Transverse colon (tissue), 4 donors: ENCODE measurements around the gene FOXP1. TPM values are rescaled to one million over a fixed set of nuclear protein-coding genes. Genes with fewer than 3 reads are reported as not detected.

Experiments used
- DNase-seq: peaks from one replicate; pipeline ENCODE4 v3.0.0-alpha.2; 2019
- H3K27ac ChIP-seq, 4 donors: fragments of 200-600 bp; sonication (generic); 2 replicates each; pipeline ENCODE4 v1.5.1; 2016 to 2018; ENCODE audit warnings: inconsistent platforms in 4 of 4
- H3K27me3 ChIP-seq: fragments of 200-600 bp; sonication (generic); 2 replicates; pipeline ENCODE4 v1.5.1; 2017; ENCODE audit warnings: inconsistent platforms
- H3K36me3 ChIP-seq, 4 donors: fragments of 200-600 bp; sonication (generic); 2 replicates each; pipeline ENCODE4 v1.5.1; 2017 to 2019; ENCODE audit warnings: inconsistent platforms in 4 of 4
- H3K4me1 ChIP-seq, 4 donors: fragments of 200-600 bp; sonication (generic); 2 replicates each; pipeline ENCODE4 v1.5.1; 2017 to 2020; ENCODE audit warnings: inconsistent platforms in 4 of 4
- H3K4me3 ChIP-seq, 4 donors: fragments of 200-600 bp; sonication (generic); 1 replicate in 1 of 4; 2 replicates in 3 of 4; pipeline versions ENCODE4 v1.5.1 to v1.6.1; 2017 to 2019; ENCODE audit warnings: inconsistent platforms in 4 of 4
- H3K9me3 ChIP-seq, 2 donors: fragments of 200-600 bp; sonication (generic); 2 replicates each; pipeline ENCODE4 v1.5.1; 2017 to 2019; ENCODE audit warnings: inconsistent platforms in 2 of 2
- CTCF ChIP-seq, 5 experiments: fragments of 200-600 bp in 3 of 5; fragments of 450-650 bp in 2 of 5; sonication (generic) in 3 of 5; IDR thresholded peaks; 1 replicate in 2 of 5; 2 replicates in 3 of 5; pipeline ENCODE4 v1.5.1; 2016 to 2017; ENCODE audit warnings: antibody characterized with exemption in 5 of 5, inconsistent platforms in 3 of 5, mild to moderate bottlenecking in 2 of 5, moderate library complexity in 1 of 5
- EP300 ChIP-seq: sonication (generic); formaldehyde crosslinking; IDR thresholded peaks from one replicate; pipeline ENCODE4 v1.6.1; 2017; ENCODE audit warnings: antibody characterized with exemption, low read depth
- POLR2A ChIP-seq: fragments of 450-650 bp; IDR thresholded peaks from one replicate; pipeline ENCODE4 v1.6.1; 2016; ENCODE audit warnings: antibody characterized with exemption, mild to moderate bottlenecking, moderate library complexity
- POLR2AphosphoS5 ChIP-seq, 3 donors: sonication (generic); formaldehyde crosslinking; IDR thresholded peaks; one replicate each; pipeline ENCODE4 v1.6.1; 2016; ENCODE audit warnings: antibody characterized with exemption in 3 of 3
- WGBS, 2 donors: methylation state at CpG; one replicate each; pipeline ENCODE4 v1.1.5; 2018; ENCODE audit warnings: low coverage in 1 of 2; 5-methylcytosine and 5-hydroxymethylcytosine counted together
- in situ Hi-C, 4 donors: fragments of 200-750 bp; cut with MboI; loops; one replicate each; pipeline versions ENCODE4 v1.15.0 to v1.15.1; 2017; ENCODE audit warnings: low sequenced_read_pairs in 3 of 4, low pct_ligation_motif_present in 1 of 4, low pct_unique_long_range_greater_than_20kb in 1 of 4
- intact Hi-C: fragments of 100-400 bp; cut with DNase I; formaldehyde crosslinking; loops from one replicate; pipeline ENCODE4 v1.15.1; 2023; ENCODE audit warnings: low total_unique reads
- total RNA-seq, 4 donors: library from RNA; depleted of rRNA; stranded (reverse); fragments of >200 nt; gene quantifications; one replicate each; pipeline ENCODE4 v1.1.0, GENCODE V29; 2016

Gene FOXP1
- total RNA-seq, 4 donors from 2014 or later = 102 to 260 (median 150) TPM

- in situ Hi-C loops = no loop called here
Measured at GRCh38 chr3:71235846-71236245, 347.7 kb downstream of the FOXP1 start.

GRCh38 chr3:71232895-71233294 is 350.6 kb downstream of the FOXP1 start:
- H3K36me3 ChIP-seq = no peaks in the 10 kb centered on the region
- 89 to 100% methylated on average over 1 to 3 of the region's 3 CpGs for WGBS, 2 donors
- intact Hi-C loops = no loop called here
- in situ Hi-C loops = no loop called here
- TF ChIP-seq POLR2A = no peak
- no peak for TF ChIP-seq CTCF (IDR thresholded peaks at IDR 0.05)
- no peak for TF ChIP-seq POLR2AphosphoS5 (IDR thresholded peaks at IDR 0.05)
- no peak for TF ChIP-seq EP300
- no peak overlapping the region for H3K27ac ChIP-seq
- H3K4me3 ChIP-seq = no peak overlapping the region
- H3K4me1 ChIP-seq = peaks cover 0 to 15% (median 1%) of the 10 kb centered on the region in 4 donors
- H3K27me3 ChIP-seq = no peaks in the 10 kb centered on the region
- H3K9me3 ChIP-seq = no peaks in the 10 kb centered on the region
- no peak for DNase-seq

More at GRCh38 chr3:71235846-71236245, 347.7 kb downstream of the FOXP1 start:
- TF ChIP-seq EP300 = no peak
- TF ChIP-seq POLR2A = no peak
- no peak for TF ChIP-seq POLR2AphosphoS5 (IDR thresholded peaks at IDR 0.05)
- no peak for TF ChIP-seq CTCF (IDR thresholded peaks at IDR 0.05)
- intact Hi-C loops = no loop called here
- Histone ChIP-seq H3K4me3 (no peak overlapping the region), H3K27ac (no peak overlapping the region), H3K27me3 (no peaks in the 10 kb centered on the region), H3K9me3 (no peaks in the 10 kb centered on the region), H3K36me3 (no peaks in the 10 kb centered on the region), H3K4me1 (peaks cover 0 to 27% (median 4%) of the 10 kb centered on the region in 4 donors)
- DNase-seq = no peak
- WGBS, 2 donors = 95 to 100% methylated on average over 1 to 3 of the region's 3 CpGs

- no peak for DNase-seq
- Histone ChIP-seq H3K36me3 (no peaks in the 10 kb centered on the region), H3K9me3 (no peaks in the 10 kb centered on the region), H3K27me3 (no peaks in the 10 kb centered on the region), H3K4me1 (peaks cover 0 to 14% (median 0%) of the 10 kb centered on the region in 4 donors), H3K4me3 (no peak overlapping the region), H3K27ac (no peak overlapping the region)
- no peak for TF ChIP-seq POLR2AphosphoS5 (IDR thresholded peaks at IDR 0.05)
- no peak for TF ChIP-seq EP300
- WGBS, 2 donors = 52 to 85% methylated on average over 3 of the region's 3 CpGs
- intact Hi-C loops (no loop called here), in situ Hi-C loops (no loop called here)
Measured at GRCh38 chr3:71232175-71232679, 351.3 kb downstream of the FOXP1 start.

GRCh38 chr3:71231680-71232079 is 351.8 kb downstream of the FOXP1 start:
- H3K4me3 ChIP-seq = no peak overlapping the region
- intact Hi-C loops = no loop called here
- H3K4me1 ChIP-seq = peaks cover 0 to 14% (median 2%) of the 10 kb centered on the region in 4 donors
- no peak overlapping the region for H3K27ac ChIP-seq
- in situ Hi-C loops = no loop called here
- 72 to 95% methylated on average over 3 to 4 of the region's 4 CpGs for WGBS, 2 donors
- no peaks in the 10 kb centered on the region for H3K27me3 ChIP-seq
- no peak for TF ChIP-seq POLR2A
- no peak for TF ChIP-seq CTCF (IDR thresholded peaks at IDR 0.05)
- no peak for TF ChIP-seq POLR2AphosphoS5 (IDR thresholded peaks at IDR 0.05)
- no peak for TF ChIP-seq EP300
- no peaks in the 10 kb centered on the region for H3K36me3 ChIP-seq
- H3K9me3 ChIP-seq = no peaks in the 10 kb centered on the region
- DNase-seq = no peak
